22Rv1 (cell line): ENCODE results near the gene PPP1R12B.
"Not testable (repeated sequence)": the region's sequence is repeated elsewhere in the genome, so short reads cannot be mapped to it uniquely, and the experiment has no call there.

Experiments
- H3K27ac ChIP-seq: fragments of 450-650 bp; 2 replicates; pipeline ENCODE4 v1.5.1; 2017
- CTCF ChIP-seq: fragments of 450-650 bp; IDR thresholded peaks from 2 replicates; pipeline ENCODE4 v1.5.1; 2017; ENCODE audit warnings: mild to moderate bottlenecking
- ZFX ChIP-seq: fragments of 450-650 bp; IDR thresholded peaks from 2 replicates; pipeline ENCODE4 v1.6.1; 2017; ENCODE audit warnings: antibody characterized with exemption, borderline replicate concordance

Gene PPP1R12B

GRCh38 chr1:202397256-202397655 lies 48.8 kb downstream of the PPP1R12B start:
- TF ChIP-seq CTCF, result no peak
- no peak for TF ChIP-seq ZFX
- no peak overlapping the region for H3K27ac ChIP-seq

GRCh38 chr1:202398439-202398838 lies 49.9 kb downstream of the PPP1R12B start:
- not testable (repeated sequence) for H3K27ac ChIP-seq

GRCh38 chr1:202401771-202402170 lies 53.3 kb downstream of the PPP1R12B start:
- H3K27ac ChIP-seq, result not testable (repeated sequence)
- peak; percentile 22; the same call in 1 of the 2 replicates for TF ChIP-seq CTCF

- not testable (repeated sequence) for H3K27ac ChIP-seq
Measured at GRCh38 chr1:202403381-202403780, 54.9 kb downstream of the PPP1R12B start.

GRCh38 chr1:202405928-202406327 lies 57.4 kb downstream of the PPP1R12B start:
- TF ChIP-seq ZFX, result no peak
- no peak for TF ChIP-seq CTCF
- H3K27ac ChIP-seq, result no peak overlapping the region

- not testable (repeated sequence) for H3K27ac ChIP-seq
Measured at GRCh38 chr1:202406896-202407295, 58.4 kb downstream of the PPP1R12B start.

GRCh38 chr1:202407378-202407777 lies 58.9 kb downstream of the PPP1R12B start:
- not testable (repeated sequence) for H3K27ac ChIP-seq

GRCh38 chr1:202410251-202410650 lies 61.8 kb downstream of the PPP1R12B start:
- not testable (repeated sequence) for H3K27ac ChIP-seq

- not testable (repeated sequence) for H3K27ac ChIP-seq
Measured at GRCh38 chr1:202410854-202411357, 62.4 kb downstream of the PPP1R12B start.

- no peak overlapping the region for H3K27ac ChIP-seq
- TF ChIP-seq ZFX (no peak), CTCF (no peak)
Measured at GRCh38 chr1:202411422-202411821, 62.9 kb downstream of the PPP1R12B start.

- H3K27ac ChIP-seq, result not testable (repeated sequence)
Measured at GRCh38 chr1:202412421-202412820, 63.9 kb downstream of the PPP1R12B start.

GRCh38 chr1:202416641-202417040 lies 68.1 kb downstream of the PPP1R12B start:
- no peak overlapping the region for H3K27ac ChIP-seq
- no peak for TF ChIP-seq ZFX
- no peak for TF ChIP-seq CTCF

- not testable (repeated sequence) for H3K27ac ChIP-seq
Measured at GRCh38 chr1:202417141-202417540, 68.6 kb downstream of the PPP1R12B start.

- not testable (repeated sequence) for H3K27ac ChIP-seq
Measured at GRCh38 chr1:202417762-202418201, 69.3 kb downstream of the PPP1R12B start.

GRCh38 chr1:202419731-202420130 lies 71.2 kb downstream of the PPP1R12B start:
- H3K27ac ChIP-seq, result not testable (repeated sequence)
